ENCODE measurements around the gene CLEC18A. TPM values are rescaled to one million over a fixed set of nuclear protein-coding genes. Genes with fewer than 3 reads are reported as not detected.

CLEC18A gene
- total RNA-seq, 4 donors from 2014 or later, result 0.65 to 3.0 (median 1.9) TPM

GRCh38 chr16:69935740-69936139, 15.4 kb upstream of the CLEC18A start:
- TF ChIP-seq CTCF (IDR thresholded peaks at IDR 0.05; ENCODE audit: low read depth), result no peak

- TF ChIP-seq CTCF (IDR thresholded peaks at IDR 0.05; ENCODE audit: low read depth), result no peak
These were observed 14.9 kb upstream of the CLEC18A start for GRCh38 chr16:69936252-69936651.

GRCh38 chr16:69936751-69937211, 14.4 kb upstream of the CLEC18A start:
- no peak for TF ChIP-seq CTCF (IDR thresholded peaks at IDR 0.05; ENCODE audit: low read depth)

GRCh38 chr16:69937465-69937951, 13.6 kb upstream of the CLEC18A start:
- TF ChIP-seq CTCF (IDR thresholded peaks at IDR 0.05; ENCODE audit: low read depth), result no peak

- TF ChIP-seq CTCF (IDR thresholded peaks at IDR 0.05; ENCODE audit: low read depth), result no peak
These were observed 11.9 kb upstream of the CLEC18A start for GRCh38 chr16:69938981-69939820.

GRCh38 chr16:69939821-69940585, 11.1 kb upstream of the CLEC18A start:
- no peak for TF ChIP-seq CTCF (IDR thresholded peaks at IDR 0.05; ENCODE audit: low read depth)

GRCh38 chr16:69940676-69941075, 10.5 kb upstream of the CLEC18A start:
- TF ChIP-seq CTCF (IDR thresholded peaks at IDR 0.05; ENCODE audit: low read depth), result no peak
